AG04449 (cell line): ENCODE data around the gene CLNK.

Experiments used
- CTCF ChIA-PET: fragments of 350-600 bp; formaldehyde crosslinking; extraction: SDS; loops from one replicate; lab custom pipeline; 2021; ENCODE audit warnings: antibody characterized with exemption; lab: Yijun Ruan, JAX
- POLR2A ChIA-PET: fragments of 400-600, 350-600 bp; formaldehyde crosslinking; extraction: SDS; loops from one replicate; lab custom pipeline; 2020; ENCODE audit warnings: antibody characterized with exemption, inconsistent platforms; lab: Yijun Ruan, JAX
- DNase-seq: peaks from one replicate; pipeline ENCODE4 v3.0.0-alpha.2; 2010; ENCODE audit warnings: low read depth, low spot score
- H3K4me3 ChIP-seq: 2 replicates; pipeline ENCODE4 v1.5.1; 2011; ENCODE audit warnings: low read depth, mild to moderate bottlenecking, control low read depth, low read length
- TF ChIP-seq, protein P1 (sequence below): IDR thresholded peaks from one replicate; pipeline ENCODE4 v1.5.1; 2011; ENCODE audit warnings: mild to moderate bottlenecking, moderate library complexity, low read length, control low read depth, inconsistent platforms; ENCODE audit not compliant: insufficient read depth; ENCODE audit errors: missing control alignments

The CLNK gene

DNA sequence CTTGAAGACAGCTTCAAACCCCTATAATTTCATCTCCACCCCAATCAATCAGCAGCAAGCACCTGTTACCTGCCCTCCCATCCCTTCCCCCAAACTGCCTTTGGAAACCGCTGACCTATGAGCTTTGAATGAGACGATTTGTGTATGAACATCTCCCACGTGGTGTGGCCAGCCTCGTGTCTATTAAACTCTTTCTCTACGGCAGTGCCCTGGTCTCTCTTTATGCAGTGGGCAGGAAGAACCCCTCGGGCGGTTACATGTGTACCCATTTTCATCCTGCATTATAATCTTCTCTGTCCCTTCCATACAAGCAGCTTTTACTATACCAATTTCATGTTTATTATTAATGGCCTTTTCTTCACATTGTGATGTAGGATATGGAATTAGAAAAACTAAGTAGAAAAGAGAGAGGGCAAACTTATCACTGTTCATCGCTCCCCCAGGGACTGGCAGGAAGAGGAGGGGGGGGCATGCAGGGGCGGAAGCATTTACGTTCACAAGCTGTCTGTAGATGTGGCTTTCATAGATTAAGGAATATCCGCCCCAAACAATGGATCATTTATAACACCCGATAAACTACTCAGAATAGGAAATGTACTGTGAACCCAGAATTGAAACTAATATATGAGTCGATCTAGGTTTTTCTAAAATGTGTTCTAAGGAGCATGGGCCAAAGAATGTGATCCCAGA lies 131.8 kb downstream of the CLNK start:
- no peak for DNase-seq
- POLR2A ChIA-PET = no interaction called here
- CTCF ChIA-PET = interaction anchor here (1.2 to 4.2 kb wide), 6 partner anchors 13 to 397 kb away, joined by 4 to 34 read pairs (median 6); no protein-coding TSS in a partner anchor

DNA sequence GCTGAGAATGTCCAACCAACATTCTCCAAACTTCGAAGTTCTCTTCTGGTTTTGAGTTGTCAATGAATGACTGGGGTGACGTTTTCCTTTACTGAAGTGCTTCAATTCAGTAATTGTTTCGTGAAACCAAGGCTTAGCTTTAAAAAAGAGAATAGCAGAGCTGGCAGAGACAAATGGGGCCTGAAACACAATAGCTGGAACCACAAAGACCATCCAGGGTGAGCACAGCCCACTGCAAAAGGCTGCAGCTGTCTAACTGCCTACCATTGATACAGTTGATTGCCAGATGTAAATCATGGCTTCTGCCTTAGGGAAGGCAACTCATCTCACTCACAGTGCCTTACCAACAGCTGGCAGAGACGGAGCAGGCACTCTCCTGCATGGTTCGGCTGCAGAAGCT lies 148.7 kb downstream of the CLNK start:
- TF ChIP-seq, protein P1, sequence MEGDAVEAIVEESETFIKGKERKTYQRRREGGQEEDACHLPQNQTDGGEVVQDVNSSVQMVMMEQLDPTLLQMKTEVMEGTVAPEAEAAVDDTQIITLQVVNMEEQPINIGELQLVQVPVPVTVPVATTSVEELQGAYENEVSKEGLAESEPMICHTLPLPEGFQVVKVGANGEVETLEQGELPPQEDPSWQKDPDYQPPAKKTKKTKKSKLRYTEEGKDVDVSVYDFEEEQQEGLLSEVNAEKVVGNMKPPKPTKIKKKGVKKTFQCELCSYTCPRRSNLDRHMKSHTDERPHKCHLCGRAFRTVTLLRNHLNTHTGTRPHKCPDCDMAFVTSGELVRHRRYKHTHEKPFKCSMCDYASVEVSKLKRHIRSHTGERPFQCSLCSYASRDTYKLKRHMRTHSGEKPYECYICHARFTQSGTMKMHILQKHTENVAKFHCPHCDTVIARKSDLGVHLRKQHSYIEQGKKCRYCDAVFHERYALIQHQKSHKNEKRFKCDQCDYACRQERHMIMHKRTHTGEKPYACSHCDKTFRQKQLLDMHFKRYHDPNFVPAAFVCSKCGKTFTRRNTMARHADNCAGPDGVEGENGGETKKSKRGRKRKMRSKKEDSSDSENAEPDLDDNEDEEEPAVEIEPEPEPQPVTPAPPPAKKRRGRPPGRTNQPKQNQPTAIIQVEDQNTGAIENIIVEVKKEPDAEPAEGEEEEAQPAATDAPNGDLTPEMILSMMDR = no peak
- no peak for DNase-seq
- no peak overlapping the region for H3K4me3 ChIP-seq
- ChIA-PET POLR2A (no interaction called here), CTCF (interaction anchor here (1.0 to 5.5 kb wide), 4 partner anchors 12 to 377 kb away, joined by 3 to 43 read pairs (median 4); no protein-coding TSS in a partner anchor)

More for the DNA sequence above, 131.8 kb downstream of the CLNK start:
- TF ChIP-seq, protein P1 = no peak
- H3K4me3 ChIP-seq = no peak overlapping the region

DNA sequence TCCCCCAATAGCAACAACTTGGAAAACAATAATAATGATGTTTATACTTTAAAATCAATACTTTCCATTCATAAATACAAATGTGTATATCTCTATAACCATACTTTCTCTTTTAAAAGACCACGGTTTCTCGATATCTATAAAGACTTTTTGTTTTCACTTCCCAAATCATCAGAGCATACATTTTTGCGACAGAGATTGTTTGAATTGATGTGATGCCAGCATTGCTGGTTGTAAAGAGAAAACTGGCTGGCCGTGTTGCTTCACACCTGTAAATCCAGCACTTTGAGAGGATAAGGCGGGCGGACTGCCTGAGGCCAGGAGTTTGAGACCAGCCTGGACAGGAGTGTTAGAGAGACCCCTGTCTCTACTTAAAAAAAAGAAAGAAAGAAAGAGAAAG lies 149.7 kb downstream of the CLNK start:
- TF ChIP-seq, protein P1 = no peak
- no peak for DNase-seq
- H3K4me3 ChIP-seq = no peak overlapping the region
- POLR2A ChIA-PET = no interaction called here
- CTCF ChIA-PET = interaction anchor here (1.4 to 1.8 kb wide), 2 partner anchors 13 to 370 kb away, joined by 3 to 6 read pairs; no protein-coding TSS in a partner anchor

DNA sequence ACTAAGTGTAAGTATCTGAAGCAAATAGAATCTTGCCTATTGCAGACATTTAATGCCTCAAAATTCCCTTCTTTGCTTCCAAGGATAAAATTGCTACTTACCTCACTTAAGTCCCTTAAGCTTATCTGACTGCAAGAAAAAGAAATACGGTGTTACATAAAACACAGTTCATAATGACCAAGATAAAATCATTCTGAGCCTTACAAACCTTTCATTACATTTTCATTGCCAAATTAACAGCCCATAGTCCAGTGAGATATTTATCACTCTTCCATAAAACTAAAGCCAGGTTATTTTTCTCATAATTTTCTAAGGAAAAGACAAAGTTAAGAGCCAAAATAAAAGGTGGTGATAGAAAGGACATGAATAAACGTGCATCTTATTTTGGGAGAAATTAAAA lies 152.4 kb downstream of the CLNK start:
- TF ChIP-seq, protein P1 = no peak
- POLR2A ChIA-PET = no interaction called here
- CTCF ChIA-PET = interaction anchor here (1.1 to 1.8 kb wide), 3 partner anchors 367 to 373 kb away, joined by 3 to 4 read pairs (median 3); no protein-coding TSS in a partner anchor
- DNase-seq = no peak
- H3K4me3 ChIP-seq = no peak overlapping the region

DNA sequence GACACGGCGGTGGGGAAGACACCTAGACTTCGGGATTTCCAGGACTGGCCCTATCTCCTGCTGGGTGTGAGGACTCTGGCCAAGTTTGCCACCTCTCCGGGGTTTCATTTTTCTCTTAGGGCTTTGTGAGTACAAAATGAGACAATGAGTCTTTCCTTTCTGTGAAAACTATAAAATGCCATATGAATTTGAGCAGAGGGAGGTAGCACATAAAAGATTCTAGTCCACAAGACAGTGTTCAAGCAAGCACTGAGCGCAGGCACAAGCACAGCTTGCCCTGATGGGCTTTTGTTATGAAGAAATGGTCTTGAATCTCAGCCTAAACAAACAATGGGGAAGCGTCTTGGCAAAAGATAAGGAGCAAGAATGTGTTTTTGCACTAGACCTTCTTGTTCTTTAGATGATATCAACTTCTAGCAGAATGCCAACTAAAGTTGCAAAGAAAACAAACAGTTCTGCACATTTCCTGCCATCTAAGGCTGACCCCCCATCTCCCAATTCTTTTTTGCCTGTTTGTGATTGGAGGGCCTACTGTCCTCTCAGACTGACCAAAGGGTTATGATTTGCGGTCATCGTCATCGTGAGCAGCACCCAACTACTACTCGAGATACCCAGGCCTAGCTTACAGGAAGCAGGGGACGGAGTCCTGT lies 154.3 kb downstream of the CLNK start:
- ChIA-PET CTCF (interaction anchor here (1.5 kb wide), 1 partner anchor 8 kb away, joined by 5 read pairs; no protein-coding TSS in a partner anchor), POLR2A (no interaction called here)
- H3K4me3 ChIP-seq = no peak overlapping the region
- DNase-seq = no peak
- TF ChIP-seq, protein P1 = no peak

DNA sequence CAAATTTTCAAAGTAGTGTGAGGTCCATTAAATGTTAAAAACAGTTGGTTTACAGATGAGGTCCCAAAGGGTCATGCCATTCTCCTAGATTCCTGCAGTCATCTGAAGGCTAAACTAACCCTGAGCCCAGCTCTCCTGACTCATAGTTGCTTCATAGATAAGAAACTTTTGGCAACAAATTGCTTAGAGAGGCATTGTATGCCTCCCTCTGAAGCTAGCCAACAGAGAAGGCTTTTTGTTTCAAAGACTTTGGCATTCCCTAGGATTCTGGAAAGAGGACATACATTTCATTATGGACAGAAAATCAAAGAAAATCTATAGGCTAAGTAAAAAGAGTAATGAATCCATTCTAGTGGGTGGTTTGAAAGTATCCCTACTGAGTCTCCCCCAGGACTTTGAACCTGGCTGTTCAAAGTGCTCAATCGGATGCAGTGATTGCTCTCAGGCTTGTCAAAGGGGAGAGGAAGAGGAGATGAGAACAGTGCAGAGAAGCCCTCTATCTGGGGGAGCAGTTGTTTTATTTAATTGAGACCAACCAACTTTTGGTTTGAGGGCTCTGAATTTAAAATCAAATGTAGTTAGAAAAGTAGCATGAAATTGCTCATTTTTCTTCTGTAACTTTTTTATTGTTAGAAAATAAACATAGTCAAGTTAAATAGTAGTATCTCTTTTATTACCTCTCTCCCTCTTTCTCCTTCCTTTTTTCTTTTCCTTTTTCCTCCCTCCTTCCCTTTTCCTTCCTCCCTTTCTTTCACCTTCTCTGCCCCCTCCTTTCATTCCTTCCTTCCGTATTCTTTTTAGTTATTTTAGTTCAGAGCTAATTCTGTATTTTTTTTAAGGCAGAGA lies 155.1 kb downstream of the CLNK start:
- no peak overlapping the region for H3K4me3 ChIP-seq

More for the DNA sequence above, 155.1 kb downstream of the CLNK start:
- DNase-seq = no peak
- ChIA-PET POLR2A (no interaction called here), CTCF (interaction anchor here (1.2 to 1.5 kb wide), 2 partner anchors 9 to 371 kb away, joined by 3 to 5 read pairs; no protein-coding TSS in a partner anchor)
- TF ChIP-seq, protein P1 = no peak
